ENCODE measurements around the gene SLC25A45. TPM values are rescaled to one million over a fixed set of nuclear protein-coding genes. Genes with fewer than 3 reads are reported as not detected.

SLC25A45 gene
- polyA plus RNA-seq, 2 of the 4 experiments (the other 2 are of a cell fraction) = 3.1 to 8.1 TPM

- Histone ChIP-seq H3K4me1 (0 out of 3 replicates have a peak, but pooled peaks cover 4% of the 10 kb centered on the region), H3K9me3 (no peaks in the 10 kb centered on the region), H3K27ac (no peak overlapping the region), H3K4me2 (no peak overlapping the region), H3K4me3 (no peak overlapping the region)
- ChIA-PET POLR2A (interaction anchor here (1.1 to 1.9 kb wide), 2 partner anchors 19 to 21 kb away, joined by 4 to 7 read pairs; no protein-coding TSS in a partner anchor), CTCF (interaction anchor here (1.0 to 3.0 kb wide), 7 partner anchors 10 to 81 kb away, joined by 3 to 12 read pairs (median 3); partner anchors contain the start of gene FRMD8)
- TF ChIP-seq RAD21 (conservative IDR thresholded peaks at IDR 0.05 in 1 of 2, IDR thresholded peaks at IDR 0.05 in 1 of 2) (no peak), ELK1 (IDR thresholded peaks at IDR 0.05; ENCODE audit: low read depth, low read length) (no peak), HES2 (IDR thresholded peaks at IDR 0.05) (no peak), HEYL (CRISPR knock-in tag; IDR thresholded peaks at IDR 0.05) (no peak), HDAC2 (IDR thresholded peaks at IDR 0.05) (no peak), HMGXB4 (CRISPR knock-in tag; IDR thresholded peaks at IDR 0.05; ENCODE audit: borderline replicate concordance) (no peak), HOXB5 (CRISPR knock-in tag; IDR thresholded peaks at IDR 0.05) (no peak), RARB (CRISPR knock-in tag; IDR thresholded peaks at IDR 0.05) (no peak), MYC (IDR thresholded peaks at IDR 0.05; ENCODE audit: borderline replicate concordance, low read length) (no peak), TFCP2L1 (CRISPR knock-in tag; IDR thresholded peaks at IDR 0.05) (no peak), EHMT2 (IDR thresholded peaks at IDR 0.05; ENCODE audit: low read depth) (no peak), USF2 (IDR thresholded peaks at IDR 0.05) (no peak)
- 92% methylated on average over 19 of the region's 38 CpGs for WGBS (ENCODE audit: missing lambda C conversion rate)
- ATAC-seq (no peak), FAIRE-seq (no peak), DNase-seq (ENCODE audit: low read depth in 1 of 2, low spot score in 1 of 2) (no peak)
These were observed 14.6 kb upstream of the SLC25A45 start for GRCh38 chr11:65396769-65397745.

- H3K4me2 ChIP-seq = no peak overlapping the region
- DNase-seq (ENCODE audit: low read depth in 1 of 2, low spot score in 1 of 2) (no peak), FAIRE-seq (no peak), ATAC-seq (no peak)
- WGBS (ENCODE audit: missing lambda C conversion rate) = 88% methylated on average over 15 of the region's 15 CpGs
- POLR2A ChIA-PET = no interaction called here
- CTCF ChIA-PET = interaction anchor here (1.0 to 3.0 kb wide), 6 partner anchors 9 to 80 kb away, joined by 3 to 12 read pairs (median 6); partner anchors contain the start of genes FRMD8 and SLC25A45
- H3K4me3 ChIP-seq = no peak overlapping the region
- H3K9me3 ChIP-seq = no peaks in the 10 kb centered on the region
- no peak for TF ChIP-seq ZFP36 (IDR thresholded peaks at IDR 0.05; ENCODE audit: borderline replicate concordance, partially characterized antibody)
- TF ChIP-seq NPAS2 (CRISPR knock-in tag; IDR thresholded peaks at IDR 0.05; ENCODE audit: borderline replicate concordance) = no peak
- no peak for TF ChIP-seq MAX (IDR thresholded peaks at IDR 0.05)
- no peak for TF ChIP-seq HDAC2 (IDR thresholded peaks at IDR 0.05)
- no peak for TF ChIP-seq MYC (IDR thresholded peaks at IDR 0.05; ENCODE audit: borderline replicate concordance, low read length)
- TF ChIP-seq BHLHE40 (IDR thresholded peaks at IDR 0.05; ENCODE audit: low read depth, low read length) = no peak
- no peak for TF ChIP-seq CBX8 (IDR thresholded peaks at IDR 0.05)
- no peak for TF ChIP-seq TFCP2L1 (CRISPR knock-in tag; IDR thresholded peaks at IDR 0.05)
- no peak for TF ChIP-seq RFX5 (IDR thresholded peaks at IDR 0.05)
- no peak for TF ChIP-seq EP300 (IDR thresholded peaks at IDR 0.05)
- TF ChIP-seq CHD4 (IDR thresholded peaks at IDR 0.05; ENCODE audit: borderline replicate concordance) = no peak
- no peak for TF ChIP-seq ZNF302 (CRISPR knock-in tag; IDR thresholded peaks at IDR 0.05)
- TF ChIP-seq EHF (CRISPR knock-in tag; IDR thresholded peaks at IDR 0.05) = no peak
- no peak for TF ChIP-seq POLR2AphosphoS2 (conservative IDR thresholded peaks at IDR 0.05; ENCODE audit: low read length)
- TF ChIP-seq HOXB5 (CRISPR knock-in tag; IDR thresholded peaks at IDR 0.05) = no peak
- H3K27ac ChIP-seq = no peak overlapping the region
- peaks cover 6% of the 10 kb centered on the region; the same call in 1 of the 3 replicates for H3K4me1 ChIP-seq
These were observed 13.6 kb upstream of the SLC25A45 start for GRCh38 chr11:65395961-65396530.

Measured in A549 (cell line).